GDM1 (cell line): Measurements from ENCODE around the gene KRT15.

ENCODE experiments used
- DNase-seq: peaks from one replicate; lab custom pipeline; 2025; lab: John Stamatoyannopoulos, UW

Gene KRT15

DNA sequence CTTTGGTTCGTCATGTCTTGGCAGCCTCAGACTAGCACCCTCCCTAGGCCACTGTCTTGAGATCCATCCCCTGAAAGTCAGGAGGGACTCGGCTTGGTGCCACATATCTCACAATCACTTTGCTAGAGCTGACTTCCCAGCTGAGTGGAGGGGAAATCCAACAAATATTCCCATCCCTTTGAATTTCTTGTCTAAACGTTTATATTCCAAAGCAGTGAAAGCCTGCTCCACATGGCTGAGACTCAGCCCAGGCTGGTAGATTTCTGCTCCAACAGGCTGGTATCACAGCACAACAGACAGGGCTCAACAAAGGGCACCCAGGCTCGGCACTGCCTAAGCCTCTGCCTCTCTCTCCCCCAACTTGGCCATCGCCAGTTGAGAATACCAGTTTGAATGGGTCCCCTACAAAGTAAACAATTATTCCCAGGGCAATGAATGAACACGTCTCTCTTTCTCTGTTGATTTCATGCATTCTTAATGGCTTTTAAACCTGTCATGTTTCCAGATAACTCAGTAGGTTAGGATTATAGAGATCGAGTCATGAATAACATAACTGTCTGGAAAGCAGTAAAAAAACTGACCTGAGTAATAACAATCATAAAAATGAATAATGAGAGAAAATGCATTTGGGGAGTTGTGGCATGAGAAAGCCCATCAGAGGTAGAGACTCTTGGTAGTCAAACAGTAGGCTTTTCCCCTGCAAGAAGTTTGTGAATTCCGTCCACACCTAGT, 14.3 kb downstream of the KRT15 start:
- DNase-seq, result no peak

DNA sequence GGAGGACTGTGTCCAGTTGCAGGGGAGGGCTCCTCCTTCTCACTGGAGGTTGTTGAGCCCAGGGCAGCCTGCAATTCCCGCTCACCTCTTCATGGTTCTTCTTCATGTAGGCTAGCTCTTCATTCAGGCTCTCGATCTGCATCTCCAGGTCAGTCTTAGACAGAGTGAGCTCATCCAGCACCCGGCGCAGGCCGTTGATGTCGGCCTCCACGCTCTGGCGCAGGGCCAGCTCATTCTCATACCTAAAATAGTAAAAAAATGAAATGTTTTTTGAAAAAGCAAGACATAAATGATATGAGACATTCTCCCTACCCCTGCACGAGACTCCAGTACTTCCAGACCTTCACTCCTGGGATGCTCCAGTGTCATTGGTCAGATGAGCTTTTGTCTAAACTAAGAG, 15.5 kb downstream of the KRT15 start:
- no peak for DNase-seq

DNA sequence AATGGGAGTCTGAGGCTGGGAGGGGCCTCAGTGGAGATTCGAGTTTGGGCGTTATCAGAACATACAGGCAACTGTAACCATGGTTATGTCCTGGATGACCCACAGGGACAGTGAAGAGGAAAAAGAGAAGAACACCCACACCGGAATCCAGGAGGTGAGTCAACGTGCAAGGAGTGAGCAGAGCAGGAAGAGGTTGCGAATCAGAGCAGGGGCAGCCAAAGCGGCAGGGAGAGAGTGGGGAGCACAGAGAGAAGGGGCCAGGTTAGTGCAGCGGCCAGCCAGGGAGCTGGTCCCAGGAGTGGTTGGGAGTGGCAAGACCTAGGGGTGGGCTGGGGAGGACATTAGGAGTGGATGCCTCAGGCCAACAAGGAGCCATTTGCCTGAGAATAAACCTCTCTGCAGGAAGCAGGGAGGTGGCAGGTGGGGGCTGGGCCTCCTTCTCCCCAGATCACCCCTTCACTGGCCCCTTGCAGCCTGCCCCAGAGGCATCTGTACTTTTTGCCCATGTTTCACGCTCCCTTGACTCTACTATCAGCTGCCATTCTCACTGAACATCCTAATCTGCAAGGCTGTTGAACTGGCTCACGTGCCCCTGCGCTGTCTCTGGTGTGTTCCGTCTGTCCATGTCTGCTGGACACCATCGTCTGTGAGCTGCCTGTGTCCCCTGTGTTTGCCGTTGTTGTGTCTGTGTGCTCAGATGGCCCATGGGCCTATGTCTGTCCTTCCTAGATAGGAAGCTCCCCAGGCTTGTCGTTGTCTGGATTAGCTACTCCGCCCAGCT, 18.4 kb downstream of the KRT15 start:
- no peak for DNase-seq

DNA sequence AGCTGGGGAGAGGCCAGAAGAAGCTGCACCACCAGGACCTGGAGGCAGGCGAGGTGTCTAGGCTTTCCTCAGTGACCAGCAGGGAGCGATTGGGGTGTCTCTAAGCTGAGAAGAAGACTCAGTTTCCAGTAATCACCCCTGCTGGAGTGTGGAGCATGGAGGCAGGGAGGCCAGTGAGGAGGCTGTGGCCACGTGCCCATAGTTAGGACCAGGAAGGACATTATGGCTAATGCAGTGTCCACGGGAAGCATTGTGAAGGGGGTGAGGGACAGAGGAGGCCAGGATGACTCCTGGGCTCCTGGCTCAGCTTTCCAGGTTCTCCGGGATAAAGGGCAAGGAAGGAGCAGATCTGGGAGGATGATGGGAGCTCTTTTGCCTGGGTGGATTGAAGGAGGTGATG, 19.0 kb downstream of the KRT15 start:
- no peak for DNase-seq

DNA sequence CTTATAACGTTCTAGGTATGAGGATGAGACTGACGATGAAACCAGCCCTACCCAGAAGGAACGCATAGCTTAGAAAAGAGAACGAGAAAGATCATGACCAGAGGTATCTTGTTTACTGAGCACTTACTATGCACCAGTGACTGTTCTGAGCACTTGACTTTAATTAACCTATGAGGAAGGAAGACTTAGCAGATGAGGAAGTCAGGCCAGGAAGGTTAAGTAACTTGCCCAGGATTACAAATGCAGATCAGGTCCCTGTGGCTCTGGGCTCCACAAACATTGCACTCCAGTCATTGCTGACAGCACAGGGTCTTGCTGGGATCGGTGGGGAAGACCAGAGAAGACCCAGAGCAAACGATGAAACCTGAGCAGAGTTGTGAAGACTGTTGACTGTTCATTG, 20.4 kb downstream of the KRT15 start:
- peak; percentile 14 for DNase-seq

DNA sequence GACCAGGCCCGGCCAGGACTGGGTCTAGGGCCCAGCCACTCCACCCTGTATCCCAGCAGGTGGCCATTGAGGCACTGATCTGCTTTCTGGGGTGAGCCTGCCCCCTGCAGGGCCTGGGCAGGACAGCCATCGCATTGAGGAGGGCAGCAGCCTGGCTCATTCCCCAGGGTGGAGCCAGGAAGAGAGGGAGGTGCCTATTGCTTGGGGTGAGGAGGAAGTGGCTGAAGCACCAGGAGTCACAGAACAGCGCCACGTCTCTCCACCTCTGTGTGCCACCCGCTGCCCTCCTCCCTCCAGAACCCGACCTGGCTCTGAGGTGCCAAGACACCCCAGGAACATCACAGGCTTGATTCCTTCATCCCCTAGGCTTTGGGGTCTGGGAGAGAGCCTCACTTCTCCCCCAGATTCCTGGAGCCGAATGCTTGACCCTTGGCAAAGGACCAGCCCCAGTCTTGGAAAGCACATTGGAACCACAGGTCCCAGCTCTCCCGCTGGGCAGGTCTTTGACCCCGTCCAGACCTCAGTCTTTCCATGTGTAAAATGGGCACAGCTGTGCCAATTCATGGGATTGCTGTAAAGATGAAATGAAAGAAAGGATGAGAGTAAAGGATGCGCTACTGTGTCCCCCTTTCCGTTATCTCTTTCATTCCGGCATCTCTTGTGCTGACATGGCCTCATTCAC, 21.7 kb downstream of the KRT15 start:
- peak; percentile 77 for DNase-seq

DNA sequence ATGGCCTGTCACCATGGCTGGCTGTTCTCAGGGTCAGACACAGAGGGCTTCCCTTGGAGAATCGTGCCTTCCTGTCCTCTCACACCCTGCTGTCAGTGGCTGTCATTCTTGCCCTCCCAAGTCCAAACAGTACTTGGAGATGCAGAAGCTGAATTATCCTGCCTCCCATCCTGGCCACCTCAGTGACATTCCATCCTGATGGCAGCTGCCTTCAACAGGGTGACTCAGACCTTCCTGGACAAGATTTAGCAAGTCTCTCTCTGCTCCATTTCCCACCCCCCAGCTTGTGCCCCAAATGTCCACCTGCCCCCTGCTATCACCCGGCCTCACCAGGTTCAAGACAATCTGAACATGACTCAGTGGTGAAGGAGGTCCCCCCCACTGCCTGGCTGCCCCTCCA, 24.2 kb downstream of the KRT15 start:
- DNase-seq, result no peak

DNA sequence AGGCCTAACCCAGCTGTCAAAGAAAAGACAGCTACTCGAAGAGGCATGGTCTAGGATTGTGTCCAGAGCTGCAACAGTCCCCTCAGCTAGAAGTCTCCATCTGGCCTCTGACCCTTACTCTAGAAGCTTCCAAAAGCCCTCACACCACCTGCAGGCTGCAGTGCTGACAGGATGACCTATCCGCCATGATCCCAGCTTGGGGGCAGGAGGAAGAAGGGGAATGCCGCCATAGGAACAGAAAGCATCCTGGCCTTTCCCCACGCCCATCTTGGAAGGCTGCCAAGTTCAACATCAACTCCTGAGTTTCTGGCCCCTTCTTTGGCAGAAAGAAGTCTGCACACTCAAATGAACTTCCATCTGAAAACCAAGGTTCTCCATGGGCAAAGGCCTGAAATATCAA, 25.9 kb downstream of the KRT15 start:
- DNase-seq, result no peak

DNA sequence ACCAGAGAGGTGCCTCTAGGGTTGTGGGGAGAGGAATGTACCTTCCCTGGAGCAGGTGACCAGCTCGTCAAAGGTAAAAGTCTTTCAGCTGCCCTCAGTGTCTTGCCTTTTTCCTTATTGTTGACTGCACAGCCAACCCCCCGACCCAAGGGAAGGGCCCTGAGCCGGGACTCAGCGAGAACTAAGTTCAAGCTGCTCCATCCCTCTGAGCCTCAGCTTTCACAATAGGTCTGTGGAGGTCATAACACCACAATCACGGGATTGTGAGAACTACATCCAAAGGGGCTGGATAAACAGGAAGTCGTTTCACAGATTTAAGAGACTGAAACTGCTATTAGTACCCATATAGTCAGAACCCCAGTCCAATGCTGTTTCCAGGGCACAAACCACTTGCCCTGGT, 26.3 kb downstream of the KRT15 start:
- DNase-seq, result no peak

DNA sequence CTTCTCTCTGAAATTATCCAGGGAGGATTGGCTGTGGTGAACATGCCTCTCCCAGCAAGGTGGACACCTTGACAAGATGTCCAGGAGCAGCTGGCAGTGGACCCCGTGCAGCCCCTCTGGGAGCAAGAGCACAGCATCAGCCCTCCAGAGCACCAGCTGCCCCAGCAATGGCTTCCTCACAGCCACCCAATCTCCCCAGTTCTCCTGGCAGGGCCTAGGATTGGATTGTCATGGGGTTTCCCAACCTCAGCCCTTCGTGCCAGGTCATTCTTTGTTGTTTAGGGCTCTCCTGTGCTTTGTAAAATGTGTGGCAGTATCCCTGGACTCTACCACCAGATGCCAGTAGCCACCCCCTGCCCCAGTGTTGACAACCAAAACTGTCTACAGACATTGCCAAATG, 27.2 kb downstream of the KRT15 start:
- DNase-seq, result no peak

DNA sequence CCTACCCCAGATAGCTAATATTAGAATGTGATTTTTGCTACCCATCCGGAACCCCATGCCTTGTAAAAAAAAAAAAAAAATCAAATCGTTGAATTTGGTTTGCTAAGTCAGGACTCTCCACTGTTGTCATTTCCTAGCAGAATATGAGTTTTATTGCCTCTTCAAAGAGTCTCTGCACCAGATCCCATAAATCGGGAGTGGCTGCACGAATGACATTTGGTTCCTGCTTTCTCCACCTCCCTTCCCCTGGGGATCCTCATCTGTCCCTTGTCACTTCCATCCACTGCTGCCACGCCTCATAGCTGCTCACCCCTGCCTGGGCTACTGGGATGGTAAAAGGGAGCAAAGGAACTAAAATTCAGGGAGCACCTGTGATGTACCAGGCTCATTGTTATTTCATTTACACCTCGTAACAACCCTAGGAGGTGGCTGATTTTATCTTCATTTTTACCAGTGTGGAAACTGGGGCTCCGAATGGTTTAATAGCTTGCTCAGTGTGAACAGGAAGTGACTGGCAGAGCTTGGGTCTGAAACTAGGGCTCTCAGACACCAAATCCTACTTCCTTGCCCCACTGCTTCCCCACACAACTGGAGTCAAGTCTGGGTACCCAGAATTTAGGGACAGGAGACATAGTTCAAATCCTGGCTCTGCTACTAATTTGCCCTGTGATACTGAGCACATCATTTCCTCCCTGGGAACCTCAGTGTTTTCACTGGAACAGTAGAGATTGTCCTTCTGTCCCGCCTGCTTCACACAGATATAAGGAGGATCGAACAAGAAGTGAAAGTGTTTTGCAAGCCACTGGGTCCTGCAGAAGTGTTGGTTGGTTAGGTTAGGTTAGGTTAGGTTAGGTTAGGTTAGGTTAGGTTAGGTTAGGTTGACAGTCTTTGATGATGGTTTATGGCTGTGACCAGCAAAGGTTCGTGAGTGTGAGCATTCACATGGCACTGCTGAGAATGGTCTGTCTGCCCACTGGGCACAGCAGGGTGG, 28.4 kb downstream of the KRT15 start:
- DNase-seq, result no peak

DNA sequence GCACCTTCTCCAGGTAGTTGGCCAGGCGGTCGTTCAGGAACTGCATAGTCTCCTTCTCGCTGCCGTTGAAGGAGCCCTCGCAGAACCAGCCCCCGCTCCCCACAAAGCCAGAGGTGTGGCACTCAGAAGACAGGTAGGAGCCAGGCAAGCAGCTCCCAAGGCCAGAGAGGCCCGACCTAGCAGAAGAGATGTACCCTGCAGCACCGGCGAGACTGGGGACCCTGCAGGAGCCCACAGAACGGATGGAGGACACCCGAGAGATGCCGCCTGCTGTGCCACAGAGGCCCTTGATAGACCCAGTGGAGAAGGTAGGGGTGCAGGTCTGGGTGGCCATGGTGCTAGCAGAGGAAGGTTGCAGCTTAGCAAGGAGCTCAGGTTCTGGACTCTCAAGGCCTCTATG, 29.2 kb downstream of the KRT15 start, which contains the start of gene KRT36:
TSS of gene KRT36 (minus strand) at position 380 of the 400 bp plus-strand sequence. CDS start at position 334, 46 bp downstream.
- DNase-seq, result no peak

DNA sequence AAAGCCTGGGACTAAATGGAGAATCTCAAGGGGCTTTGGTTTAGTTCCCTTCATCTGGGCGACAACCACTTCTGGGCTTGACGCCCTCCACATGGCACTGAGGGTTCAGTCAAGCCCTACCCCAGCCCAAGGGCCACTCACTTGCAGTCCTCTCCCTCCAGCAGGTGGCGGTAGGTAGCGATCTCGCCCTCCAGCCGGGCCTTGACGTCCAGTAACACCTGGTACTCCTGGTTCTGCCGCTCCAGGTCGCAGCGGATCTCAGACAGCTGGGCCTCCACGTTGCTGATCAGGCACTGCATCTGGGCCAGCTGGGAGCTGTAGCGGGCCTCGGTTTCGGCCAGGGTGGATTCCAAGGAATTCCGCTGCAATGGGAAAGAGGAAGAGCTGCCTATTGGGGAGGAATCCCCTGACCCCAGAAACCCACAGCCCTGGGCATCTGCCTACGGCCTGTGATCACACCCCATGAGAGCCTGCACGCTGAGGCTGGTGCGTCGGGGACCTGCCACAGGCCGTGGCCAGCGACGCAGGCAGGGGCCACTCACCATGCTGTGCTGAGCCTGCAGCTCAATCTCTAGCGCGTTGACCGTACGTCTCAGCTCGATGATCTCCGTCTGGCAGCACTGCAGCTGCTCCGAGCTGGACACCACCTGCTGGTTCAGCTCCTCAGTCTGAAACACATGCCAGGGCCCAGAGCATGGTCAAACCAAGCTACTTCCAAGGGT, 31.7 kb downstream of the KRT15 start:
- no peak for DNase-seq

DNA sequence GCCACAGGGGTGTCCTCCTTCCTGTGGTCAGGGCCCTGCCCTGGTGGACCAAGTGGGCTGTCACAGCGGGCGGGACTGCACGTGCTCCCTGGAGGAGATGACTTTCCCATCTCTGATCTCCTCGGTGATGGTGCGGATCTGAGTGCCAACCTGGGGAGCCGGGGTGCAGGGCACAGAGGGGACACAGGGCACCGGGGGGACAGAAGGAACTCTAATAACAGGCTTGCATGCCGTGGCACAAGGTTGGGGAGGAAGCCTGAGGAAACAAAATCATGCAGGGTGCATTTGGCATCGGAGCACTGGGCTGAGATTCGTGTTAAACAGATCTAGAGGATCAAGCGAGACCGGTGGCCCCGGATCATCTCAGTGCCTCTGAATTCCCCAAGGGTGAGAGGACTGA, 32.4 kb downstream of the KRT15 start:
- no peak for DNase-seq

DNA sequence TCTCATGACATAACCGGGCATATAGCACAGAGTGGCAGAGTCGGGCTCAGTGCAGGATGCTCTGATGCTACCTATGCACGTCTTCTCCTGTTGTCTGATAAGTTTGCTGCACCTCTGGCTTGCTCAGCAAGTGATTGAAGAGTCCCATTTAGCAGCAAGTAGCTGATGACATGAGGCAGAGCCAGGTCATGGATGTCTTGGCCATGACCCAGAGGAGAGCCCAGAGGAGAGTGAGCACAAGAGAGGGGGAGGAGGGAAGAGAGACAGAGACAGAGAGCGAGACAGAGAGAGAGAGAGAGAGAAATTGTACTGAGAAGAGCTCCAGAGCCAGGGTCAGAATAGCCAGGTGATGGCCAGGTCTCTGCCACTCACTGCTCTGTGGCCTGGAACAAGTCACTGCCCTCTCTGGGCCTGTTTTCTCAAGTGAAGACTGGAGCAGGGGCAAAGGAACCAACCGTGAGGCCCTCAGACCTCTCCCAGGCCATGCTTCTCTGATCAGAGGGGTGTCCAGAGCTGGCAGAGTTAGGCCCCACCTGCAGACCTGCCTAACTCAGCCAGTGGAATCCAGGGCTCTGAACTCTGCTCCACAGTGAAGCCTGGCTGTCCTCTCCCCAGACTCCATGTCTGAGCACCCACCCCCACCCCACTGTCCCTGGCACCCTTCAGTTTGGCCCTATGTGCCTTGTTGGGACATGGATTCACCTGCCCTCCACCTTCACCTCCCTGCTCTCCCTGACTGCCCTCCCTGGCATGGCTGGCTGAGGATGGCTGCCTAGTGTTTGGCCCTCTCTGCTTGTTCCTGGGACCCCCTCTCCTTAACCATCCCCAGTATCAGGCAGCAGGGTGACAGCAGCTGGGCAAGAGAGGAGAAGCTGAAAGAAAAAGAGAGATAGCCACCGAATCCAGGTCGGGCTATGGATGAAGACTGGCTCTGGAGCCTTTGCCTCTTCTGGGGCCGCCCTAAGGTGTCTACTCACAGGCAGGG, 33.5 kb downstream of the KRT15 start:
- no peak for DNase-seq

DNA sequence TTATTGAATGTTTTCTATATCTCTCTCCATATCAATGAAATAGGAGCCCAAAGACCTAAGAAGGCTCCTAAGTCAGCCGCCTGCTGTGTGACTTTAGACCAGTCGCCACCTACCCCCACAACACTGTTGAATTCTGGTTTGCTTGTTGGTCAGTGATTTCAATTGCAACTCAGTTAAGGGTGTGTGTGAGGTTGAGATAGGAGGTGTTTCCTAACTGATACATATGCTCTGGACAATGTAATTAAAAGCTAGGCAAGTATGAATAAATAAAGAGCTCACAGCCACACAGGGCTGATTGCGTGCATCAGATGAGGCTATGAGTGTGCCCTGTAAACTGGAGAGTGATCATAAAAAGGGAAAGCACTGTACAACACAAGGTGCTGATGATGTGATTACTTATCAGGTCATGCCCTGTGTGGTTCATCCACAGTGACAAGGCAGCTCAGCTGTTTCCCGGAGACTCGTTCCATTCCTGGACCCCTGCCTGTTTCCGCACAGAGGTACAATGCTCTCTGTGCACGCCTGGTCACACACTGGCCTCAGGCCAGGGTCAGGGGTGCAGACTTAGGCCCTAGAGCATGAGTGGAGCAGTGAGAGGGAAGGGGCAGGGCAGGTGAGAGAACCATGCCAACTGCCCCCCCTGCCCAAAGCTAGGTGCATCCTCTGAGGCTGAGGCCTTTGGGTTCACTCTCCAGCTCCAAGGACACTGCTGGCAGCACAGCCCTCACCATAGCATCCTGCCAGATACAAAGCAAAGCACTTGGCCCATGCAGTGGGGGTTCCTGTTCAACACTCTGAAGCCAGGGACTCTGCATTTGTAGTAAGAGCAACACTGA, 34.5 kb downstream of the KRT15 start:
- DNase-seq, result no peak

DNA sequence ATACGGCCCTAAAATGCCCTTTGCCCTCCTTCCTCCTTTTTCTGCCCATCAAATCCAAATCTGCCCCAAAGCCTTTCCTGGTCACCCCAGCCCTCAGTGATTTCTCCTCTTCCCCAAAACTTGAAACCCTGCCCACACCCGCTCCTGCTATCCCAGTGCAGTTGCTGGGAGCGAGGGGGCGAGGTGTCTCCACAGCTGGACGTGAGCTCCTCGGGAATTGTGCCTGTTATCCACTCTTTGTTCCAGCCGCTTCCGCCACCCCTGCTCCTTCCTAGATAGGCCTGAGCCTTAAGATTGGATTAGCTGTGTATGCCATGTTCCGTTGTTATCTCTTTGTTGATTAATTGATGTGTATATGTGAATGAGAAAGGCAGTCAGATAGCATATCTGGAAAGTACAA, 35.2 kb downstream of the KRT15 start:
- DNase-seq, result no peak

DNA sequence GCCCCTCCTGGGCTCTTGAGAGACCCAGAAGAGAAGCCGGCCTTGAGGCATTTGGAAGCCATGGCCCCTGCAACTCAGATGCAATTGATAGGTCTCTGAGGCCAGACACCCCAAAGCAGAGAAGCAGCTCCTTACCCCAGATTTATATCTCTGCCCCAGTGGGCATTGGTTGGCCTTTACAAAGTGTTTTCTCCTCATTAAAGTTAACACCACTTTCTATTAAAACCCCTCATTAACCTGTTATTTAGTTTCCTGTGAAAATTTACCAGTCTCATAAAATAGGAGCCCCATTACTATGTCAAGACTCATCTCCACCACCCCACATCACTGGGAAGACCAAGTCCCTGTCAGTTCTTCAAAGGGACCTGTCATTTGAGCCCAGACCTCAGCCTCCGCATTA, 37.7 kb downstream of the KRT15 start, which contains the start of gene KRT35:
TSS of gene KRT35 (minus strand) at position 116 of the 400 bp plus-strand sequence. CDS start at position 62, 54 bp downstream.
- no peak for DNase-seq

DNA sequence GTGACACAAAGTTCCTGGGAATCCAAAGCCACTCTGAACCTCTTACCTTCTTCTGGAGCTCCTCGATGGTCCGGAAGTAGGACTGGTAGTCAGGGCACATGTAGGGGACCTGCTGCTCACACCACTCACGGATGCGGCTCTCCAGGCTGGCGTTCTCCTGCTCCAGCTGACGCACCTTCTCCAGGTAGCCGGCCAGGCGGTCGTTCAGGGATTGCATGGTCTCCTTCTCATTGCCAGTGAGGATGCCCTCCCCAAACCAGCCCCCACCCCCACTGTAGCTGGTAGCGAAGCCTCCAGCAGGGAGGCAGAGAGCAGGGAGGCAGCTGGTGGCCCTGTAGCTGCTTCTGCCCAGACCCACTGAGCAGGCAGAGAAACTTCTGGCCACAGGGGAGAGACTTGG, 38.1 kb downstream of the KRT15 start:
- no peak for DNase-seq
